Transverse colon (tissue), 3 donors: ENCODE results near the gene MAX.

Experiments used
- POLR2A ChIP-seq: fragments of 450-650 bp; IDR thresholded peaks from one replicate; pipeline ENCODE4 v1.6.1; 2016; ENCODE audit warnings: antibody characterized with exemption, mild to moderate bottlenecking, moderate library complexity
- TF ChIP-seq, protein P1 (sequence below), 5 experiments: fragments of 200-600 bp in 3 of 5; fragments of 450-650 bp in 2 of 5; sonication (generic) in 3 of 5; IDR thresholded peaks; 1 replicate in 2 of 5; 2 replicates in 3 of 5; pipeline ENCODE4 v1.5.1; 2016 to 2017; ENCODE audit warnings: antibody characterized with exemption in 5 of 5, inconsistent platforms in 3 of 5, mild to moderate bottlenecking in 2 of 5, moderate library complexity in 1 of 5

DNA sequence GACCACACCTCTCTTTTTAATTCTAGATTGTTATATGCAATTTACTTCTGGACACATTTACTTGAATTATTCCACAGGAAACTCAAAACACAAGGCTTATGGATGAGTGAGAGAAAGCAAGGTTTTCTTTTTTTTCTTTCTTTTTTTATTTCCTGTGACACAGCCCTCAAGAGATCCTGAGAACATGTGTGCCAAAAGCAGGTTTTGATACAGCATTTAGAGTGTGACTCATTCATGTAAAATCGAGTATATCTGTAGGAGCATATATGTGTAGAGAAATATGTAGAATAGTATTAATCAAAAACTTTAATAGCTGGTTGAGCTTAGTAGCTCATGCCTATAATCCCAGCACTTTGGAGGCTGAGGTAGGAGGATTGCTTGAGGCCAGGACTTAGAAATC is 4.4 kb upstream of the MAX start:
- TF ChIP-seq, protein P1, sequence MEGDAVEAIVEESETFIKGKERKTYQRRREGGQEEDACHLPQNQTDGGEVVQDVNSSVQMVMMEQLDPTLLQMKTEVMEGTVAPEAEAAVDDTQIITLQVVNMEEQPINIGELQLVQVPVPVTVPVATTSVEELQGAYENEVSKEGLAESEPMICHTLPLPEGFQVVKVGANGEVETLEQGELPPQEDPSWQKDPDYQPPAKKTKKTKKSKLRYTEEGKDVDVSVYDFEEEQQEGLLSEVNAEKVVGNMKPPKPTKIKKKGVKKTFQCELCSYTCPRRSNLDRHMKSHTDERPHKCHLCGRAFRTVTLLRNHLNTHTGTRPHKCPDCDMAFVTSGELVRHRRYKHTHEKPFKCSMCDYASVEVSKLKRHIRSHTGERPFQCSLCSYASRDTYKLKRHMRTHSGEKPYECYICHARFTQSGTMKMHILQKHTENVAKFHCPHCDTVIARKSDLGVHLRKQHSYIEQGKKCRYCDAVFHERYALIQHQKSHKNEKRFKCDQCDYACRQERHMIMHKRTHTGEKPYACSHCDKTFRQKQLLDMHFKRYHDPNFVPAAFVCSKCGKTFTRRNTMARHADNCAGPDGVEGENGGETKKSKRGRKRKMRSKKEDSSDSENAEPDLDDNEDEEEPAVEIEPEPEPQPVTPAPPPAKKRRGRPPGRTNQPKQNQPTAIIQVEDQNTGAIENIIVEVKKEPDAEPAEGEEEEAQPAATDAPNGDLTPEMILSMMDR (IDR thresholded peaks at IDR 0.05), result no peak
- TF ChIP-seq POLR2A, result no peak
